ENCODE measurements around the gene RAB43.

Gene RAB43

DNA sequence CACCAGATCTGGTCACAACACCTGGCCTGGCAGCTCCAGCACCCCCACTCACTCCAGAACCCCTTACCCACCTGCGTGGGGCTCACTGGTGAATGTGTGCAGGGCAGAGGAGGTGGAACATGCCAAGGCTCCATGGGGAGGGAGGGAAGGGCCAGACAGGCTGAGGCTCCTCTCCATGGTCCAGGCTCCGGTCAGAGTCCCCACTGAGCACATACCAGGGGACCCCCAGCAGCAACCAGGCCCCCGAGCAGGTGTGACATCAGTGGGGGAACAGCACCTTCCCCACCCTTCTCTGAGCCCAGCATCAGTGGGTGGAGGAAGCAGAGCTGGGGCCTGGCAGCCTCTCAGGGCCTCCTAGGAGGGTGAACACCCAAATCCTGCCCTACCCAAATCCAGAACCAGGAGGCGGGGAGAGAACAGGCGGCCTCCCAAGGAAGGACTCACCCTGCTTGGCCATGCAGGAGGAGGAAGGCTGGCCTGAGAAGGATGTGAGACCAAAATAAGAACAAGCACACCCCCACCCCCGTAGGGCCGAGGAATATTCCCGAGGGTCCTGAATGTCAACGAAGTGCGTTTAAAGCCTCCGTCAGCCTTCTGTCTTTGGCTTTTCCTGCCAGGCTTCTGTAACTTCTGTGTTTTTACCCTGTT, 62.2 kb downstream of the RAB43 start:
- DNase-seq: no peak

DNA sequence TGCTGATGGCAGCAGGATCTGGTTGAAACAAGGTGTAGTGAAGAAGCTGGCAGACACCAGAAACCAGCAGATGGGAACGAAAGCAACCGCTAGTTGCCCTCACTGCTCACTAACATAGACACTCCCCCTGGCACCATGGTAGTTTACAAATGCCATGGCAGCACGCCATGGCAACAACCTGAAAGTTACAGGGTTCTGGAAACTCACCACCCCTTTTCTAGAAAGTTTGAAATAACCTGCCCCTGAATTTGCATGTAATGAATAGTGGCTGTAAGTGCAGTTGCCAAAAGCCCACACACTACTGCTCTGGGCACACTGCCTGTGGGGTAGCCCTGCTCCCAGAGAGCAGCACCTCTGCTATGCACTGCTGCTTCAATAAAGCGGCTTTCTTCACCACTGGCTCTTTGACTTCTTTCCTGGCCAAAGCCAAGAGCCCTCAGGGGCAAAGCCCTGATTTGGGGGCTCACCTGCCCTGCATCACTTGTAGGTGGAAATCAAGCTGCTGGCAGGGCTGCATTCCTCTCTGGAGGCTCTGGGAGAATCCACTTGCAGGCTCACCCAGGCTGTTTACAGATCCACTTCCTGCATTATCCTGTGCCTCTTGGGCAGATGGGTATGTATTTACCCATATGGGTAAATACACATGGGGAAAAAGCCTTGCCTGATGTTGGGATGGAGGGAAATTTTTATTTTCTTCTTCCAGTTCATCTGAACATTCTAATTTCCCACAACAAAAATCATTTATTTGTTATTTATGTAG, 63.0 kb downstream of the RAB43 start:
- no peak for DNase-seq

DNA sequence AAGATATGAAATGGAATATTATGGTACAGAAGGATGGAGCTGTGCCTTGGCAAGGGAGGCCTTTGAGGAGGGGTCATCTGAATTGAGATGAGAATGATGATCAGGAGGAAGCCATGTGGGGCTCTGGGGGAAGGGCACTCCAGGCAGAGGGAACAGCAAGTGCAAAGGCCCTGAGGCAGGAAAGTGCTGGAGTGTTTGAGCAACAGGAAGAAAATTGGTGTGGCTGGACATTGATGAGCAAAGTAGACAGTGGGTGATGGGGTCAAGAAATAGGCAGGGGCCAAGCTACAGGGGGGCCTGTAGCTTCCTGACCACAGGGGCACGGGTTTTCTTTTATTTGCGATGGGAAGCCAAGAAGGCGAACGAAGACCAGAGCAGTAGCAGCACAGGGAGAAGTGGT, 64.4 kb downstream of the RAB43 start:
- no peak for DNase-seq

DNA sequence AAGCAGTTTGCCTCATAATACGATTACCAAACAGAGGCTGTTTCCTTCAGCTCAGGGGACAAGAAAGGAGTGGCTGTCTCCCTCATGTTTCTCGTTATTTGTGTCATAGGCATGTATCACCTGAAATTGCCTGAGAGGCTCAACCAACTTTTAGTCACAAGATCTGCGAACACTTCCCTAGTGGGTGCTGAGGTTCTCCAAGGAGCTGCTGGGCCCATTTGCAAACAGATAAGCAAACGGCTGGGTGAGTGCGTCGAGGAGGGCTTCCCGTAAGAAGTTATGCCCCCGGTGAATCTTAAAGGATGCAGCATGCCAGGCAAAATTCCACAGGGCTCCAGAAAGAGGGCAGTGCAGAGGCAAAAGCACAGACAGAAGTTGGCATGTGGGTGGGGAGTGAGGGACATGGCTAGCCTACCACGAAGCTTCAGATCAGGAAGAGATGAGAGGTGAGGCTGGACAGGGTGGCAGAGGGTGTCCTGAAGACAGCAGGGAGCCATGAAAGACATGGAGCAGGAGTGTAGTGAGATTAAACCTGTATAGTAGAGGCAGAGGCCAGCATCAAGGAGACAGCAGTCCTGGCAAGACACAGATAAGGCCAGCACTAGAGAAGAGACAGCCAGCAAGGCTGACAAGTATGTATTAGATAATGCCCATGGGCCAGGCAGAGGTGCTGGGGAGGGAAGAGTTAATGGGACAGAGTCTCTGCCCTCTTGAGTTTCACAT, 65.0 kb downstream of the RAB43 start:
- no peak for DNase-seq

DNA sequence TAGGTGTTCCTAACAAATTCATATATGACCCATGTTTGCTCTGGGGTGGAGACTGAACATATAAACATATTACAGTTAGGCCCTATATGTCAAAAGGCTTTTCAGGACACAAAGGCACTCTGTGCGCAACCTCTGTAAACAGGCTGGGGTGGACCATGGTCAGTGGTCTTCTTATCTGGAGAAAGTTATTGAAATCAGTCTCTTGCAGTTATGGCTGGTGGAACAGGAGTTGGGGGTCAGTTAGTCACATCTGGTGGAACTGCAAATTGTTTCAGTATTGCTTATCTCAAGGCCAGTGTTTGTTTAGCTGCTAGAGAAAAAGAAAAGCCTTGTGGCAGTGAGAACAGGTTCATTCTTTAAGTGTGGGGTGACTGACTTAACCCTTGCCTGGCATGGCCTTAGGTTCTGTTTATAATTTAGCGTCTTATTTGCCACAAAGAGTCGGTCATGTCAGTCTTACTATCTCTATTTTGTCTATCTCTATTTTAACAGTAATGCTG, 66.9 kb downstream of the RAB43 start:
- DNase-seq: no peak

DNA sequence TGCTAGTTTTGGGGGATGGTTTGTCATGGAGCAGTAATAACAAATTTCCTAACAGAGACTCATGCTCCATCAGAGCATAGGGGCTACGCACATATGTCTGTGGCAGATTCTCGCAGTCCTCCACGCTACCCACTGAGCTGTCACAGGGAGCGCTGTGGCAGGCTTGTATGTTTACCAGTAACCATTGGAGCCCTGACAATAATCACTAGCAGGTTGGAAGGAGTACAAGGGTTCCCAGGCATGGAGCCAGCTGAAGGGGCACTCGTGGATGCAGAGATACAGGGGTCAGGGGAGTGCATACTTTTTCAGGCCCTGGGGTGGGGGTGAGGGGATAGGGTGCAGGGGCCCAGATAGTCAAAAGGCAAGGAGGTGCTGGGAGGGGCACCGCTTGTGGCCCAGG, 68.9 kb downstream of the RAB43 start:
- DNase-seq: no peak

DNA sequence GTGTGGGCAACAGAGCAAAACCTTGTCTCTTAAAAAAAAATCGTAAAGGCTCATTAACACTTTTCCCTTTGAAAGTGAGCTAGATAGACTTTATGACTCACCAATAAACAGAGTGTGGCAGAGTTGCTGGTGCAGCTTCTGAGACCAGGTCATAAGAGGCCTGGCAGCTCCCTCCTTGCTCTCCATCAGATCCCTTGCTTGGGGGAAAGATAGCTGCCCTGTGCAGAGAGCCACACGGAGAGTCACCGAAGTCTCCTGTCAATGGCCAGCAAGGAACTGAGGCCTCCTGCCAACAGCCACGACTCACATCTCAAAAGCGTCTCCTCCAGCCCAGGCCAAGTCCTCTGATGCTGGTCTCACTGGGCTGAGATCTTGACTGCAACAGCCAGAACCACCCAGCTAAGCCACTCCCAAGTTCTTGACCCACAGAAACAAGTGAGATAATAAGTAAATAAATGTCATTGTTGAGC, 69.7 kb downstream of the RAB43 start:
- DNase-seq: no peak

DNA sequence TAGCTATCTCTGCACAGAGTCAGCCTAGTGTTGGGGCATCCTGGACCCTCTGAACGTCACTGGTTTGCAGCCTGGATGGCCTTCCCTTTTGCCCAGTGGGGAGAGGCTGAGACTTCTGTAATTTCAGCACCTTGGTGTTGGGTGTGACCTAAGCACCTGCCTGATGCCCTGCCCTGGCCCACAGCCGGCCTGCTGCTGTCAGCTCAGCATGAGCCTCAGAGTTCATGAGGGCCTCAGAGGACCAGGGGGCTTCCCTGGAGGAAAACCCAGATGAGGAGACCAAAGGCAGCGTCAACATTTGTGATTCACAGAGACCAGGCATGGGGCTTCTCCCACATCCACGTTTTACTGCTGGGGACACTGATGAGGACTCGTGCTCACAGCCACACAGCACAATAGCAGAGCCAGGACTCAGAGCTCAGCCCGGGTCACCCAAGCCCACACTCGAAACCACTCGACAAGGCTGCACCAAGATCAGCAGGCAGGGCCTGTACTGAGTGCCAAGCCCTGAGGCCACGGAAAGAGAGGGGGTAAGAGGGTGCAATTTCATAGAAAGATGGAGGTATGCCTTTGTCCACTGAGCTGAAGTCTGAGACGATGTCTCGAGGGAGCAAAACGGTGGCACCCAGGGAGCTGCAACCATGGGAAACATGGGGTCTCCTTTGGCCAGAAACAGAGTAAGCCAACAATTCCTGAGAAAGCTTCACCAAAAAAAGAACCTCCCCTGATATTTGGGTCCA, 70.9 kb downstream of the RAB43 start:
- DNase-seq: no peak

DNA sequence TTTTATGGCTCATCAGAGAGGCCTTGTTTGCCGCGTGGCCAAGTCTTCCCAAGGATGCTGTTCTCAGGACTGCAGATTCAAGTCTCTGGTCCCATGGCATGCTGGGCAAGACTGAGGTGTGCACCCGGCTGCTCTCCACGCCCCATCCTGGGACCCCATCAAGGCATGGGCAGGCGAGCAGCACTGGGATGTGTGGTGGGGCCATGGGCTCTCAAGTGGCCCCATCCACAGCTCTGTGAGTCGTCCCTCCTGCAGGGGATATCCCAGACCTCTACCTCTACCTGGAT, 74.1 kb downstream of the RAB43 start:
- no peak for DNase-seq

DNA sequence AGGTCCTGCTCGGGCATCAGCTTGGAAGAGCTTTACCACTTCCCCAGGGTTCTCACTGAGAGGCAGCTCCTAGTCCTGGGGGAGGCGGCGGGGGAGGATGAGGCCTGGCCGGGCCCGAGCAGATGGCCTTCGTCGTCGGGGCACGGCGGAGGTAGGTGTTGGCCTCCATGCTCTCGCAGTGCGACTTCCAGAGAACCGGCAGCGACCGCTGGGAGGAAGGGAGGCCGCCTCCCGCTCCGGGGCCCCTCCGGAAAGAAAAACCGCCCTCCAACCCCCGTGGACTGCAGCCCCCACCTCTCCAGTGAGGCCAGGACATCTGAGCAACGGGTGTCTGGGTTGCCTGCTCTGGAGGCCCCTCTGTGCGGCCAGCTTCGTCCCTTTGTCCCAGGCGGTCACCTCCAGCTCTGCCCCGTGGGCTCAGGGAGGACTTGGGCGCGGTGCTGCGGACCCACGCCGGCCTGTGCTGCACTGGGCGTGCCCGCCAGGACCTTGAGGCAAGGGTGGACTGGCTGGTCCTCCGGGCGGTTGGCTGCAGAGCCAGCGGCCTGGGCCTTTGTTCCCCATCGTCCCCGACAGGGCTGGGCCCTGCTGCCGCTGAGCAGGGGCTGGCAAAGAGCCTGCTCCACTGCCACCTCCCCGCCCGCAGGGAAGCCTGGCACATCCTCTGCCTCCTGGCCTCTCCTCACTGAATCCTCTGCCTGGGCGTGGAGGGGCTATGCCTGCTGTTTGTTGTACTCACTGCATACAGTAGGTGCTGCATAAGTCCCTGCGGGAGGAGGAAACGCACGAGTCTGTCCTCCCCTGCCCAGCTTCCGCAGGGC, 74.7 kb downstream of the RAB43 start:
- no peak for DNase-seq

DNA sequence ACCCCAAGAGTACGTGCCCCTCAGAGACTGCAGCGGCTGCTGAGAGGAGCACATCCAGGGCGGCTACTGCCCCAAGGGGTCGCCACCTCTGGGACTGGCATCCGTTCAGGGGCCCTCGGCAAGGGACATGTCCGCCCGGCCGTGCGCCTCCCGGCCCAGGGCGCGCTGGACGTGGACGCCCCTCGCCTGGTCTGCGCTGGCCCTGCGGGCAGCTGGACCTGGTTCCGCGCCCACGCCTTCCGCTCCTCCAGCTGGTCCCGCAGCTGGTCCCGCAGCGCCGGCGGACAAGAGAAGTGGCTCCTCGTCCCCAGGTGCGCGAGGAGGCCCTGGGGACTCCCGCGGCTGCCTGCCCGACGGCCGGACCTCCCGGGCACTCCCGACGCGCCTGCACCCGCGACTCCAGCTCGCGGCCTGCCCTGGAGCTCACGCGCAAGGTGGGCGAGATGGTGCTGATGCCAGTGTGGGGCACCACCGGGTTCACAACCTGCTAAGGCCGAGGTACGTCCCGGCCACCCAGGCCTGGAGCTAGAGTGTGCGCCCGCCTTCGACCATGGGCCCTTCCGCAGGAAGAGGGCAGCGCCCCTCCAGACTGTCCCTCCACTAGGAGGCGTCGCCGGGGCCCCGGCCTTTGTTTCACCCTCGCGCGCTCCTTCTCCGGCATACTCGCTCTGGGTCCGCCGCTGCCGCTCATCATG, 75.4 kb downstream of the RAB43 start:
- no peak for DNase-seq

DNA sequence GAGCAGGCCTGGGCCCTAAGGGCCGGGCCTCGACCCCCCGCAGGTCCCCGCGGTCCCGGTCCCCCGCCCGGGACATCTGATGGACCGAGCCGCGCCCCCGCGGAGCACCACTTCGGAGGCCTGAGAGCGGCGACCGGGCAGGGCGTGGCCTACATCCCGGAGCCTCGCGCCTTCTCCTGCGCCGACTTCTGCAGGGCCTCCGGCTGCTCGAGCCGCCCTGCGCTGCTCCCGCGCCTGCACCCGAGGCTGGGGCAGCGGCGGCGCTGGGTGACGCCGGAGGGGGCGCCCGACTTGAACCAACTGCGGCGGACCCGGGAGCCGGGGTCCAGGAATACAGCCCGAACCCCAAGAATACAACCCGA, 75.9 kb downstream of the RAB43 start:
- DNase-seq: no peak

DNA sequence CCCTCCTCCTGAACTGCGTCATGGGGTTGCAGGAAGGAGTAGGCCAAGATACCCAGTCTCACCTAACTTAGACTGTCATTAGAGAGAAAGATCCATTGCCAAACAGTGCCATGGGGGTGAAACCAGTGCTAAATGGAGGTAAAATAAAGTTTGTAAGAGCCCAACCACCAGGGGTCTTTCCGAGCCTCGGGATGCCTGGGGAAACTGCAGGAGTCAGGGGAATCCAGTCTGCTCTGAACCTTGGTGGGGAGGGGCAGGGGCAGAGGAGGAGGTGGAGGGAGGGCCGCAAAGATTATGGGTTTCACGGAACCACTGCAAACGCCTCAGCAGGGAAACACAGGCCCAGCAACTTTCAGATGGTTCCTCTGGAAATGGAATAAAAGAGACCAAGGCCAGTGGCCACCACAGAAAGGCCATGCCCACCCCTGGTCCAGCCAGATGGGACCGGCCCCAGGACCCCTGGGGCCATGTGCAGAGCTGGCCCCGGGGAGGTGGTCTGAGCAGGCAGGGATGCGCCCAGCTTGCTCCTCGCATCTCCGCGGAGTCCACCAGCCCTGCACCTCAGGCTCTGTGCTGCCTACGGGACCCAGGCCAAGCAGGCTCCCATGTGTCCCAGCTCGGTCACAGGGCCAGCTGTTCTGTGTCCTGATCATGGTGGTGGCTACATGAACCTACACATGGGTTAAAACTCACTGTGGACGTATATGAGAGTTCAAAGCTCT, 80.9 kb downstream of the RAB43 start:
- no peak for DNase-seq

DNA sequence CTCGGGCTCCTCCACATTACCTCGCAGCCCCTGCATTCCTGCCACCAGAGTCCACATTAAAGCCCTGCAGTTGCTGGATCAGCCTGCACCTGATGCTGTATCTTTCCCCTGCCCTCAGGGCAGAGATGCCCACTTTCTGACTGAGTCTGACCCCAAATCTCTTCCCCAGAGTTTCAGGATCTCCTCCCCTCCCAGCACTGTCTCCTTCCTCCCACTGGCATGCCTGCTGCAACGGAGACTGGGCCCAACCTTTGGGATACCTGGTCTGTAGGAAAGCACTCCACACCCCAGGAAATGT, 81.6 kb downstream of the RAB43 start:
- no peak for DNase-seq

DNA sequence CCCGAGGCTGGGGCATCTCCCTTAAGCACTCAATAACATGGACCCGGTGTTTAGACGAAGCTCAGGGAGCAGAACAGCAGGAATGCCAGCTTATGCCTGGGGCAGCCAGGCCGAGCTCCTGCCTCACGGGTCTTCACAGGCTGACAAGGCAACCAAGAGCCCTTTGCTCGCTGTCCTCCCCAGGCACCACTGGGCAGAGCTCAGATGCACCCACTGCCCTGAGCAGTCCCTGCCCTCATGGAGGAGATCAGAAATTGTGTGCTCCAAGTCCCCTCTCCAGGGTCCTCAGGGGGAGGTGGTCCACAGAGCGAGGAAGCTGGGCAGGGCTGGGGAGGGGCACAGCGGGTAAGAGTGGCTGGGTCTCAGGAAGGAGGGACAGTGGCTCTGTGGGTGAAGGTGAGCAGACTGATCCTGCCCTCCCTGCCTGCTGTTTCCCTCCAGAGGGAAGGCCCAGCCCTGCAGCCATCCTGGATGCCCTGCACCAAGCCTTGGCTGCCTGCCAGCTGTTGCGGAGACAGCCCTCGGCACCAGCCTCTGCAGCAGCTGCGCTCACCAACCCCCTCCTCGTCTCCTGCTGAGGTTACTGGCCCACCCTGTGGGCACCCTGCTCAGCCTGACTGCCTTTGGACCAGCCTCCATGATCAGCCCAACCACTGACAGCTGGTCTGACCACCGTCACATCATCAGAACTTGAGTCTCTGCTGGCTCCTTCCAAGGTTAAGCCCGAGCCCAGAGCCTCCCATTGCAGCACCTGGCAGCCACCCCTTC, 82.1 kb downstream of the RAB43 start:
- no peak for DNase-seq

DNA sequence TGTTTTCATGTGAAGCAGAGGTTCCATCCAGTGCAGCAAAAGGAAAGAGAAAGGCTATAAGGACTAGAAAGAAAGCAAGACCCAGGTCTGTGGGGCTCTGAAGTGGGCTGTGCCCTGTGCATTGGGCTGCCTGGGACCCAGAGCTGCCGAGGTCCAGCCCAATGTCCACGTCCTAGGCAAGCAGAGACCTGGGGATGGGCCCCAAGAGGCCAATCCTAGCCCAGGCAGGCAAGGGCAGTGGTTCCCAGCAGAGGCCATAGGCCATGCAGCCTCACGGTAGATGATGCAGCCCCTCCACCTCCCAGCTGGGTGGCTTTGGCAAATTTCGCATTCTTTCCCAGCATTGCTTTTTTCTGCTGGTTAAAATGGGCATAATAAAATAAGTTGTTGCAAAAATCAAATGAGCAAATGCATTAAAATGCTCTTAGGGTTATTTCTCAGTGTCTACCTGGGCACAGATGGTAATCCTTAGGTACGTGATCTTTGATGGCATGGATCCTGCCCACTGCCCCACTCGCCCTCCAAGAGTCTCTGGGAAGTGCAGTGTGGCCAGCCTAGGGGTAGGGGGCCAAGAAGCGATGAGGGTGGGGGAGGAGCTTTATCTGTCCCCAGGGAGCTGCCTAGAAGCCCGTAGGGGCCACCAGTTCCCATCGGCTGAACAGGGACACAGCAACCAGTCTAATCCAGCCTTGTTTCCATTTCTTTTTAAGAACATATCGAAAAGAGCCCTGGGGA, 83.3 kb downstream of the RAB43 start:
- no peak for DNase-seq
